Gastroesophageal sphincter (tissue), 3 donors: Measurements from ENCODE around the gene ARHGEF10L.

Experiments used
- CTCF ChIP-seq, 4 experiments: fragments of 200-600 bp in 2 of 4; fragments of 450-650 bp in 2 of 4; sonication (generic) in 1 of 4; IDR thresholded peaks; one replicate each; pipeline ENCODE4 v1.5.1; 2017 to 2019; ENCODE audit warnings: antibody characterized with exemption in 4 of 4, mild to moderate bottlenecking in 2 of 4, moderate library complexity in 2 of 4
- POLR2A ChIP-seq, 2 donors: fragments of 450-650 bp; IDR thresholded peaks; one replicate each; pipeline ENCODE4 v1.6.1; 2017; ENCODE audit warnings: antibody characterized with exemption in 2 of 2, mild to moderate bottlenecking in 2 of 2, moderate library complexity in 1 of 2
- POLR2AphosphoS5 ChIP-seq: sonication (generic); formaldehyde crosslinking; IDR thresholded peaks from one replicate; pipeline ENCODE4 v1.6.1; 2017; ENCODE audit warnings: antibody characterized with exemption

GRCh38 chr1:17622823-17623222 is 83.3 kb downstream of the ARHGEF10L start:
- TF ChIP-seq CTCF (IDR thresholded peaks at IDR 0.05) = no peak
- TF ChIP-seq POLR2AphosphoS5 = no peak
- no peak for TF ChIP-seq POLR2A (IDR thresholded peaks at IDR 0.05)
